ENCODE measurements around the gene ARPC2. TPM values are rescaled to one million over a fixed set of nuclear protein-coding genes. Genes with fewer than 3 reads are reported as not detected.
A peak's percentile ranks its signal among the peaks of the same experiment; 100 is the strongest.

Gene ARPC2
- total RNA-seq, 1 donor from 2014 or later, result 424 TPM

- Mint-ChIP-seq H3K4me3 (ENCODE audit: unreplicated experiment) (no peak overlapping the region), H3K36me3 (ENCODE audit: low read depth) (peaks cover 43% of the 10 kb centered on the region), H3K27ac (ENCODE audit: unreplicated experiment) (no peak overlapping the region)
These were observed 19.8 kb downstream of the ARPC2 start for GRCh38 chr2:218236829-218237228.

GRCh38 chr2:218238887-218239286, 21.9 kb downstream of the ARPC2 start:
- DNase-seq (ENCODE audit: low spot score), result no peak
- H3K4me3 Mint-ChIP-seq (ENCODE audit: unreplicated experiment), result no peak overlapping the region
- TF ChIP-seq, protein P1, sequence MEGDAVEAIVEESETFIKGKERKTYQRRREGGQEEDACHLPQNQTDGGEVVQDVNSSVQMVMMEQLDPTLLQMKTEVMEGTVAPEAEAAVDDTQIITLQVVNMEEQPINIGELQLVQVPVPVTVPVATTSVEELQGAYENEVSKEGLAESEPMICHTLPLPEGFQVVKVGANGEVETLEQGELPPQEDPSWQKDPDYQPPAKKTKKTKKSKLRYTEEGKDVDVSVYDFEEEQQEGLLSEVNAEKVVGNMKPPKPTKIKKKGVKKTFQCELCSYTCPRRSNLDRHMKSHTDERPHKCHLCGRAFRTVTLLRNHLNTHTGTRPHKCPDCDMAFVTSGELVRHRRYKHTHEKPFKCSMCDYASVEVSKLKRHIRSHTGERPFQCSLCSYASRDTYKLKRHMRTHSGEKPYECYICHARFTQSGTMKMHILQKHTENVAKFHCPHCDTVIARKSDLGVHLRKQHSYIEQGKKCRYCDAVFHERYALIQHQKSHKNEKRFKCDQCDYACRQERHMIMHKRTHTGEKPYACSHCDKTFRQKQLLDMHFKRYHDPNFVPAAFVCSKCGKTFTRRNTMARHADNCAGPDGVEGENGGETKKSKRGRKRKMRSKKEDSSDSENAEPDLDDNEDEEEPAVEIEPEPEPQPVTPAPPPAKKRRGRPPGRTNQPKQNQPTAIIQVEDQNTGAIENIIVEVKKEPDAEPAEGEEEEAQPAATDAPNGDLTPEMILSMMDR (IDR thresholded peaks at IDR 0.05), result no peak
- H3K9me3 Mint-ChIP-seq (ENCODE audit: low read depth), result no peaks in the 10 kb centered on the region
- peaks cover 3% of the 10 kb centered on the region for H3K4me1 Mint-ChIP-seq (ENCODE audit: low read depth)
- H3K27ac Mint-ChIP-seq (ENCODE audit: unreplicated experiment), result no peak overlapping the region
- H3K36me3 Mint-ChIP-seq (ENCODE audit: low read depth), result peaks cover 44% of the 10 kb centered on the region
- H3K27me3 Mint-ChIP-seq (ENCODE audit: low read depth), result no peaks in the 10 kb centered on the region

More at GRCh38 chr2:218236829-218237228, 19.8 kb downstream of the ARPC2 start:
- DNase-seq (ENCODE audit: low spot score), result no peak
- Mint-ChIP-seq H3K27me3 (ENCODE audit: low read depth) (no peaks in the 10 kb centered on the region), H3K9me3 (ENCODE audit: low read depth) (no peaks in the 10 kb centered on the region), H3K4me1 (ENCODE audit: low read depth) (no peaks in the 10 kb centered on the region)
- TF ChIP-seq, protein P1 (IDR thresholded peaks at IDR 0.05), result no peak

DNA sequence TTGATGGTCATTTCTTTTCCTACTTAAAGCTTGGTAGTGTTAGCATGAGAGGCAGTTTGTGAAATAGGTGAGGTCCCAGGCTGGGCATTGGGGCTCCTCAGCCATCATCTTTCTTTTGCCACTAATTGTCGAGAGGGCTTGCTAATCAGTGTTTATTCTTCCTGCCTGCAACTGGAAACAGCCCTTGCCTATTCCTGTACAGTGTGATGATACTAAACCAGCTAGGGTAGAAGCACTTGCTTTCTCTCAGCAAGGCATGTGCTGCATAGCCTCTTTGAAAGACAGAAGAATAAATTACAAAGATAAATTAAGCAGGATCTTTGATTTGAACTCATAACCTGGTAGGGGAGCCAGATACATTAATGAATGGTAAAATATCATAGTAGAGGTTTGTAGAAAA, 27.2 kb downstream of the ARPC2 start:
- H3K27me3 Mint-ChIP-seq (ENCODE audit: low read depth), result no peaks in the 10 kb centered on the region

DNA sequence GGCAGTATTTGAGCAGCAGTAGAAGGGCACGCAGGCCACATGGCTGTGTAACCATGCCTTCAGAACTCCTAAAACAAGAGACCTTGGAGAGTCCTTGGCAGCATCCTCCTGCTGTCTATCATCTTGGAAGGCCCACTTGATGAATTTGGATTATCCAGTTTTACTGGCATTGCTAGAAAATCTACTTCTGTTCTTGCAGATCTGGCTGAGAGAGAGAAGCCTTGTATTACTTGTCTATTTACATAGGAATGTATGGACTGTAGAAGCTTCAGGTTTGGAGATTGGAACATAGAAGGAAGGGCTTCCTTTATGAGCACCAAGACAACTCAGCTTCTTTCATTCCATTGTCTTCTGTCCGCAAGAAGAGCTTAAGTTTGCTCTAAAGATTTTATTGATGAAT, 27.7 kb downstream of the ARPC2 start:
- Mint-ChIP-seq H3K36me3 (ENCODE audit: low read depth) (peaks cover 50% of the 10 kb centered on the region), H3K4me3 (ENCODE audit: unreplicated experiment) (no peak overlapping the region), H3K4me1 (ENCODE audit: low read depth) (peaks cover 13% of the 10 kb centered on the region), H3K27ac (ENCODE audit: unreplicated experiment) (peak overlapping the region; percentile 30), H3K9me3 (ENCODE audit: low read depth) (no peaks in the 10 kb centered on the region), H3K27me3 (ENCODE audit: low read depth) (no peaks in the 10 kb centered on the region)
- no peak for DNase-seq (ENCODE audit: low spot score)
- TF ChIP-seq, protein P1 (IDR thresholded peaks at IDR 0.05), result no peak

More for the DNA sequence above, 27.2 kb downstream of the ARPC2 start:
- H3K27ac Mint-ChIP-seq (ENCODE audit: unreplicated experiment), result no peak overlapping the region
- TF ChIP-seq, protein P1 (IDR thresholded peaks at IDR 0.05), result no peak
- DNase-seq (ENCODE audit: low spot score), result no peak
- H3K36me3 Mint-ChIP-seq (ENCODE audit: low read depth), result peaks cover 47% of the 10 kb centered on the region
- H3K4me1 Mint-ChIP-seq (ENCODE audit: low read depth), result peaks cover 13% of the 10 kb centered on the region
- no peak overlapping the region for H3K4me3 Mint-ChIP-seq (ENCODE audit: unreplicated experiment)
- no peaks in the 10 kb centered on the region for H3K9me3 Mint-ChIP-seq (ENCODE audit: low read depth)

- Mint-ChIP-seq H3K36me3 (ENCODE audit: low read depth) (peaks cover 54% of the 10 kb centered on the region), H3K27me3 (ENCODE audit: low read depth) (no peaks in the 10 kb centered on the region), H3K27ac (ENCODE audit: unreplicated experiment) (peak overlapping the region; percentile 19), H3K4me3 (ENCODE audit: unreplicated experiment) (no peak overlapping the region), H3K9me3 (ENCODE audit: low read depth) (no peaks in the 10 kb centered on the region), H3K4me1 (ENCODE audit: low read depth) (peaks cover 13% of the 10 kb centered on the region)
- DNase-seq (ENCODE audit: low spot score), result no peak
- TF ChIP-seq, protein P1 (IDR thresholded peaks at IDR 0.05), result no peak
These were observed 28.2 kb downstream of the ARPC2 start for GRCh38 chr2:218245214-218245613.
